DOHH2 (cell line): Measurements from ENCODE around the gene PRDX6.
"Not testable (repeated sequence)": the region's sequence is repeated elsewhere in the genome, so short reads cannot be mapped to it uniquely, and the experiment has no call there.

Source experiments
- H3F3A ChIP-seq: fragments of 200-600 bp; sonication (generic), shearing (Covaris generic); 2 replicates; pipeline ENCODE4 v1.6.0; 2016; ENCODE audit warnings: antibody characterized with exemption, mild to moderate bottlenecking; ENCODE audit not compliant: control insufficient read depth, insufficient read depth
- H3K27ac ChIP-seq: fragments of 200-600 bp; sonication (generic); 2 replicates; pipeline ENCODE4 v1.5.1; 2014; ENCODE audit warnings: low read depth, mild to moderate bottlenecking, low read length, moderate library complexity
- H3K27me3 ChIP-seq: fragments of 200-600 bp; sonication (generic); 2 replicates; pipeline ENCODE4 v1.6.1; 2014; ENCODE audit warnings: mild to moderate bottlenecking, low read length, mixed read lengths; ENCODE audit not compliant: control insufficient read depth
- H3K36me3 ChIP-seq: fragments of 200-600 bp; sonication (generic); 2 replicates; pipeline ENCODE4 v1.6.1; 2014; ENCODE audit warnings: mild to moderate bottlenecking, low read length, moderate library complexity, mixed read lengths; ENCODE audit not compliant: control insufficient read depth
- H3K4me1 ChIP-seq: fragments of 200-600 bp; sonication (generic); 2 replicates; pipeline ENCODE4 v1.6.1; 2014; ENCODE audit warnings: mild to moderate bottlenecking, low read length, mixed read lengths; ENCODE audit not compliant: control insufficient read depth
- H3K4me2 ChIP-seq: fragments of 200-600 bp; sonication (generic); 2 replicates; pipeline ENCODE4 v1.6.0; 2014; ENCODE audit warnings: mild to moderate bottlenecking, low read length, moderate library complexity
- H3K4me3 ChIP-seq: fragments of 200-600 bp; sonication (generic); 2 replicates; pipeline ENCODE4 v1.5.1; 2014; ENCODE audit warnings: mild to moderate bottlenecking, low read length, mixed read lengths
- H3K79me2 ChIP-seq: fragments of 200-600 bp; sonication (generic); 2 replicates; pipeline ENCODE4 v1.6.1; 2014; ENCODE audit warnings: mild to moderate bottlenecking, low read length, mixed read lengths; ENCODE audit not compliant: control insufficient read depth
- H3K9me2 ChIP-seq: fragments of 200-600 bp; sonication (generic); replicated peaks from 2 replicates; pipeline ENCODE4 v1.6.1; 2014; ENCODE audit warnings: mild to moderate bottlenecking, low read length, mixed read lengths; ENCODE audit not compliant: control insufficient read depth
- H3K9me3 ChIP-seq: fragments of 200-600 bp; sonication (generic); 2 replicates; pipeline ENCODE4 v1.6.1; 2014; ENCODE audit warnings: antibody characterized with exemption, low read length, mixed read lengths; ENCODE audit not compliant: control insufficient read depth, insufficient read depth
- H4K20me1 ChIP-seq: fragments of 200-600 bp; sonication (generic); 2 replicates; pipeline ENCODE4 v1.6.0; 2014; ENCODE audit warnings: low read depth, mild to moderate bottlenecking, antibody characterized with exemption, low read length, moderate library complexity; ENCODE audit not compliant: control insufficient read depth, insufficient read depth
- CTCF ChIP-seq: fragments of 200-600 bp; sonication (generic); IDR thresholded peaks from one replicate; pipeline ENCODE4 v1.5.1; 2014; ENCODE audit warnings: antibody characterized with exemption, mild to moderate bottlenecking, low read depth, low read length; ENCODE audit not compliant: poor library complexity, severe bottlenecking
- EZH2phosphoT487 ChIP-seq: fragments of 200-600 bp; sonication (generic); IDR thresholded peaks from 2 replicates; pipeline ENCODE4 v1.6.1; 2017; ENCODE audit warnings: borderline replicate concordance, mild to moderate bottlenecking, antibody characterized with exemption, low read length, moderate library complexity, mixed read lengths

The PRDX6 gene

DNA sequence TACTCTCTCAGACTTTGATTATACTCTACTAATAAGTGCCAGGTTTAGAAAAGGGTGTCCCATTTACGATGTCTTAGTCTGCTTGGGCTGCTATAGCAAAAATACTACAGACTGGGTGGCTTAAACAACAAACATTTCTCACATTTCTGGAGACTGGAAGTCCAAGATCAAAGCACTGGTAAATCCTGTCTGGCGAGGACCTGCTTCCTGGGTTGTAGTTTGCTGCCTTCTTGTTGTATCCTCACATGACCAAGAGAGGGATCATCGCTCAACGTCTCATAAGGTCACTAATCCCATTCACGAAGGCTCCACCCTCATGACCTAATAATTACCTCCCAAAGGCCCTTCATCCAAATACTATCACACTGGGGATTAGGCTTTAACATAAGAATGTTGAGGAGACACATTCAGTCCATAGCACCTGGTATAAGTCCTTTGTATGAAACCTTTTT is 12.0 kb downstream of the PRDX6 start:
- Histone ChIP-seq H3K36me3 (peaks cover 52% of the 10 kb centered on the region), H3F3A (0 out of 2 replicates have a peak, but pooled peaks cover 4% of the 10 kb centered on the region)

DNA sequence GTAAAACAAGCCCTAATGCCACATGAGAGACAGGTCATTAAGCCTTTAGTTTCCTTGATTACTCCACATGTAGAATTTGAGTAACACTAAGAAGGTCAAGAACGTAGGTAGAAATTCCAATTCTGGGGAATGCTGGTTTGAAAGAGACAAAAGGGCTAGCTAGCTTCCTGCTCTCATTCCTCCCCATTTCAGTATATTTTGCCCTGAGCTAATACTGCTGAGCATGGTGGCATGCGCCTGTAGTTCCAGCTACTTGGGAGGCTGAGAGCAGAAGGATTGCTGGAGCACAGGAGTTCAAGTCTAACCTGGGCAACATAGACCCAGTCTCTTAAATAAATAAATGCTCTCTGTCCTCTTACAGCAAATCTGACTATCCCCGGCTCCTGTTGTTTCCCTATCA is 12.8 kb downstream of the PRDX6 start:
- H3K4me3 ChIP-seq, result no peak overlapping the region
- no peak overlapping the region for H3K27ac ChIP-seq
- no peaks in the 10 kb centered on the region for H3K27me3 ChIP-seq
- H3K36me3 ChIP-seq, result peaks cover 44% of the 10 kb centered on the region
- H3K4me2 ChIP-seq, result no peak overlapping the region
- no peaks in the 10 kb centered on the region for H3K4me1 ChIP-seq
- 0 out of 2 replicates have a peak, but pooled peaks cover 4% of the 10 kb centered on the region for H3F3A ChIP-seq
- no peaks in the 10 kb centered on the region for H3K9me3 ChIP-seq
- no peaks in the 10 kb centered on the region for H4K20me1 ChIP-seq
- no peaks in the 10 kb centered on the region for H3K79me2 ChIP-seq
- H3K9me2 ChIP-seq, result no peaks in the 10 kb centered on the region
- no peak for TF ChIP-seq EZH2phosphoT487
- no peak for TF ChIP-seq CTCF

More for the DNA sequence above, 12.0 kb downstream of the PRDX6 start:
- no peaks in the 10 kb centered on the region for H3K9me2 ChIP-seq
- H3K79me2 ChIP-seq, result no peaks in the 10 kb centered on the region
- no peaks in the 10 kb centered on the region for H4K20me1 ChIP-seq
- no peak overlapping the region for H3K27ac ChIP-seq
- H3K4me3 ChIP-seq, result no peak overlapping the region
- TF ChIP-seq CTCF (no peak), EZH2phosphoT487 (no peak)
- no peaks in the 10 kb centered on the region for H3K9me3 ChIP-seq
- no peak overlapping the region for H3K4me2 ChIP-seq
- no peaks in the 10 kb centered on the region for H3K4me1 ChIP-seq
- H3K27me3 ChIP-seq, result no peaks in the 10 kb centered on the region

DNA sequence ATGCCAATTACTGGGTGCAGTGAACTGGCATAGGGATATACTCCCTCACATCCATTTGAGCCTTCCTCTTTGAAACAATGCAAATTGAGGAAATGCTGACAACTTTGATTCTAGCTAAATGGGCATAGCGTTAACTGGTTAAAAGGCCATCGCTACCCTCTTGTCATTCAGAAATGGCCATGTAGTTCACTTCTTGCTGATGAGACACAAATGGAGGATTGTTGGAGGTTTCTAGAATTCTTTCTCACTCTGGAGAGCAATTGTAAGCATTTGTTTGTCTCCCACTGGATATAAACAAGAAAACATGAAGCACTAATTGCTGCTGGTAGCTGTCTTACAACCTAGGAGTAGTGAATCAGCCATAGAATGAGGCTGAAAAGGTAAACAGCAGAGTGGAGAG is 14.4 kb downstream of the PRDX6 start:
- peaks cover 28% of the 10 kb centered on the region for H3K36me3 ChIP-seq
- H3K9me3 ChIP-seq, result no peaks in the 10 kb centered on the region
- 0 out of 2 replicates have a peak, but pooled peaks cover 4% of the 10 kb centered on the region for H3F3A ChIP-seq
- no peak overlapping the region for H3K27ac ChIP-seq
- H3K4me2 ChIP-seq, result no peak overlapping the region
- H4K20me1 ChIP-seq, result no peaks in the 10 kb centered on the region
- no peaks in the 10 kb centered on the region for H3K9me2 ChIP-seq
- TF ChIP-seq EZH2phosphoT487, result no peak
- no peak for TF ChIP-seq CTCF
- H3K79me2 ChIP-seq, result no peaks in the 10 kb centered on the region
- H3K27me3 ChIP-seq, result no peaks in the 10 kb centered on the region
- H3K4me1 ChIP-seq, result no peaks in the 10 kb centered on the region
- no peak overlapping the region for H3K4me3 ChIP-seq

DNA sequence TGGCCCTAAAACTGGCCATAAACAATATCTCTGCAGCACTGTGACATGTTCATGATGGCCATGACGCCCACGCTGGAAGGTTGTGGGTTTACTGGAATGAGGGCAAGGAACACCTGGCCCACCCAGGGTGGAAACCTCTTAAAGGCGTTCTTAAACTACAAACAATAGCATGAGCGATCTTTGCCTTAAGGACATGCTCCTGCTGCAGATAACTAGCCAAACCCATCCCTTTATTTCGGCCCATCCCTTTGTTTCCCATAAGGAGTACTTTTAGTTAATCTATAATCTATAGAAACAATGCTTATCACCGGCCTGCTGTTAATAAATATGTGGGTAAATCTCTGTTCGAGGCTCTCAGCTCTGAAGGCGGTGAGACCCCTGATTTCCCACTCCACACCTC is 16.0 kb downstream of the PRDX6 start:
- not testable (repeated sequence) for H3K9me2 ChIP-seq, H4K20me1 ChIP-seq, H3K79me2 ChIP-seq, H3K27ac ChIP-seq, H3K9me3 ChIP-seq, H3K4me2 ChIP-seq, H3K4me3 ChIP-seq, H3K27me3 ChIP-seq, H3F3A ChIP-seq, H3K4me1 ChIP-seq
- H3K36me3 ChIP-seq, result peaks cover 12% of the 10 kb centered on the region
